Subcutaneous abdominal adipose tissue (tissue), 5 donors: ENCODE results near the gene KRTAP22-1.

Experiments
- H3K27ac ChIP-seq: one replicate; pipeline ENCODE4 v1.7.0; 2013; ENCODE audit warnings: low read depth, mild to moderate bottlenecking, inconsistent platforms, low read length, moderate library complexity
- H3K27me3 ChIP-seq, 5 donors: one replicate each; pipeline ENCODE4 v1.7.0; 2013; ENCODE audit warnings: low read length in 5 of 5, inconsistent platforms in 1 of 5; ENCODE audit not compliant: control insufficient read depth in 5 of 5, insufficient read depth in 4 of 5
- H3K36me3 ChIP-seq, 5 donors: one replicate each; pipeline ENCODE4 v1.7.0; 2013; ENCODE audit warnings: low read length in 5 of 5; ENCODE audit not compliant: control insufficient read depth in 5 of 5, insufficient read depth in 5 of 5
- H3K4me1 ChIP-seq, 5 donors: one replicate each; pipeline ENCODE4 v1.7.0; 2013; ENCODE audit warnings: low read length in 5 of 5, mild to moderate bottlenecking in 3 of 5, moderate library complexity in 1 of 5; ENCODE audit not compliant: control insufficient read depth in 5 of 5, insufficient read depth in 5 of 5
- H3K4me3 ChIP-seq, 5 donors: one replicate each; pipeline ENCODE4 v1.7.0; 2013; ENCODE audit warnings: low read length in 5 of 5, low read depth in 1 of 5
- H3K9ac ChIP-seq, 5 donors: one replicate each; pipeline ENCODE4 v1.7.0; 2013; ENCODE audit warnings: low read length in 5 of 5, mild to moderate bottlenecking in 4 of 5, moderate library complexity in 3 of 5
- H3K9me3 ChIP-seq, 5 donors: one replicate each; pipeline ENCODE4 v1.7.0; 2013; ENCODE audit warnings: low read length in 5 of 5; ENCODE audit not compliant: control insufficient read depth in 5 of 5
- donor health status: healthy.
- donor health status: healthy.
- donor health status: healthy.
- donor health status: healthy.
- donor health status: healthy.

KRTAP22-1 gene

DNA sequence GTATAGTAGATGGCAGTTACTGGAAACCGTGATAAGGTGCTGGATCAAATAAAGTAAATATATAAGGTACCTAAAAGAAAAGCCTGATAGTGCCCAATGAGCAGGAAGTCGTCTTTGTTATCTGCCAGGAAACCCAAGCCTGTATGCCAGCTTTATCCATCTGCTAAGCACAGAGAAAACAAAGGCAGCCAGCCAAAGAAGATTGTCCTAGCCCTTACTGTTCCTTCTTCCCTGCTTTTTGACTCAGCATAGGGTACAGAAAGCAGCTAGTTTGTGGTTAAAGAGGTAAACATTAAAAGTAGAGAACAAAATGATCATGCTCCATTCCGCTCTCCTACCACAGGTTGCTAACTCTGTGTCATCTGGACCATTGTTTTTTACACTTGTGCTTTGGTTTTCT is 20.8 kb upstream of the KRTAP22-1 start:
- H3K27me3 ChIP-seq = no peaks in the 10 kb centered on the region
- no peak overlapping the region for H3K27ac ChIP-seq
- no peaks in the 10 kb centered on the region for H3K4me1 ChIP-seq
- H3K36me3 ChIP-seq = no peaks in the 10 kb centered on the region
- peaks cover 0 to 4% (median 0%) of the 10 kb centered on the region in 5 donors for H3K9me3 ChIP-seq
- H3K4me3 ChIP-seq = no peak overlapping the region
- H3K9ac ChIP-seq = no peak overlapping the region

DNA sequence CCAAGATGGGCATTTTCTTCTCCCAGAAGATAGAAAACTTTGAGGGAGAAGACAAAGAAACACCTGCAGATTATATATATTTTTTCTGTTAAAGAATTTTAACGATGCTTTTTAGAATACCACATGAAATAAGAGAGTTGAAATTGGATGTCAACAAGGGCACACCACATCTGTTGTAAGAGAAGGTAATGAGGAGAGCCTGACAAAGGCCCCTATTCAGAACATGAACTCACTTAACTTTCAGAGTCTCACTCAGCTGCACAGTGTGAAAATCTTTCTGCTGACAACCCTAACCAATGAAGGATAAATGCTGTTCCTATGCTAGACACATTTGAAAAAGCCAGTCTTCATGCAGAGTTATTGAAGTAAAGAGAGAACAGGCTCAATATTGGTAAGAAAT is 18.0 kb upstream of the KRTAP22-1 start:
- Histone ChIP-seq H3K4me1 (no peaks in the 10 kb centered on the region), H3K9me3 (peaks cover 0 to 4% (median 0%) of the 10 kb centered on the region in 5 donors), H3K9ac (no peak overlapping the region)

DNA sequence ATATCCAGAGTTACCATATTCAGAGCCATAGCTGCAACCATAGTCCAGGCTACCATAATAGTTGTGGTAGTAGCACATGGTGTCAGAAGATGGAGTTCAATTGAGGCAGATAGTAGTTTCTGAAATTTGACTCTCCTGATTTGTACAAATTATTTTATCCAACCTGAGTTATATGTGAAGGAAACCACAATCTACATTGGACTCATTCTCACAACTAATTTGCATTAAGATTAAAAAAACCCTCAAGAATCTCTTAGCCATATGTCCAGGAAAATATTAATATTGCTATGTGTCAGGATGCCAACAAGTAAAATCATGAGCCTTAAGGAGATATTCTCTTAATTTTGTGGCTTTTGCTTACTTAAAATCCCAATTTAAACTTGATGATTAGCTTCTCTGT is 10.6 kb upstream of the KRTAP22-1 start, which contains the start of gene KRTAP22-2:
Gene KRTAP22-2, minus strand, starts transcription at position 101 of the 400 bp plus-strand sequence.
- no peaks in the 10 kb centered on the region for H3K27me3 ChIP-seq
- H3K27ac ChIP-seq = no peak within 1 kb of the TSS

More for the DNA sequence above, 18.0 kb upstream of the KRTAP22-1 start:
- Histone ChIP-seq H3K27me3 (no peaks in the 10 kb centered on the region), H3K27ac (no peak overlapping the region), H3K36me3 (no peaks in the 10 kb centered on the region), H3K4me3 (no peak overlapping the region)

DNA sequence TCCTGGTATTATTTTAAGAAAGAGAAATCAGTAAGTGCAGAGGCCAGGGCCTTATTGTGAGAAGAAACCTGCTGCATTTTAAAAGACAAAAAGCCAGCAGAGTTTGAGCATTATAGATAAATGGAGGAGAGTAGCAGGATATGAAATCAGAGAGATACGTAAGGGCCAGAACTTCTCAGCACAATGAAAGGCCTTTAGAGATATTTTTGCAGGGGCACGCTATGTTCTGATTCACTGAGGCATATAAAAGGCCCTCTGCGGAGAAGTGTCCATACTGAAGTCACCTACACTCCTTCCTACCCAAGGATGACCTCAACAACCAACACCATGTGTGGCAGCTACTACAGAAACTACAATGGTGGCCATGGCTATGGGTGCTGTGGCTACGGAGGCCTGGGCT is 8.7 kb upstream of the KRTAP22-1 start, which contains the start of gene KRTAP6-3:
Gene KRTAP6-3, plus strand, starts transcription at position 301 of the 400 bp plus-strand sequence. Its CDS starts 6 bp downstream, at position 307.
- H3K4me1 ChIP-seq = no peaks in the 10 kb centered on the region
- H3K36me3 ChIP-seq = no peaks in the 10 kb centered on the region
- no peaks in the 10 kb centered on the region for H3K9me3 ChIP-seq

More for the DNA sequence above, 10.6 kb upstream of the KRTAP22-1 start, which contains the start of gene KRTAP22-2:
- Histone ChIP-seq H3K9me3 (peaks cover 0 to 2% (median 0%) of the 10 kb centered on the region in 5 donors), H3K36me3 (no peaks in the 10 kb centered on the region), H3K4me1 (no peaks in the 10 kb centered on the region), H3K4me3 (no peak within 1 kb of the TSS), H3K9ac (no peak within 1 kb of the TSS)

DNA sequence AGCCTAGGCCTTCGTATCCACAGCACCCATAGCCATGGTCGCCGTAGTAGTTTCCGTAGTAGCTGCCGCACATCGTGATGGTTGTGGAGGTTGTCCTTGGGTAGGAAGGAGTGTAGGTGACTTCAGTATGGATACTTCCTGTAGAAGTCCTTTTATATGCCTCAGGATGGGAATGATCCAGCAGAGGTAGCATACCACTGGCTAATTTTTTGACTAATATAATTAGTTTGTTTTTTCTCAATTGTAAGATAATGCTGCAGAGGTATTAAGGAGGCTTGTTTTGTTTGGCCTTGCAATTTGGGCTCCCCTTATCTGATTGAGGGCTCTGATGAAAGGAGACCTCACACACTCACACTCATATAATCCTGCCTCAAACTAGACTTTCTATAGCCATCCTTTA is 2.1 kb upstream of the KRTAP22-1 start, which contains the start of gene KRTAP6-2:
Gene KRTAP6-2, minus strand, starts transcription at position 101 of the 400 bp plus-strand sequence. Its CDS starts 28 bp downstream, at position 73.
- no peaks in the 10 kb centered on the region for H3K27me3 ChIP-seq
- H3K4me3 ChIP-seq = no peak within 1 kb of the TSS
- H3K9ac ChIP-seq = no peak within 1 kb of the TSS
- peaks cover 0 to 3% (median 0%) of the 10 kb centered on the region in 5 donors for H3K9me3 ChIP-seq
- no peaks in the 10 kb centered on the region for H3K4me1 ChIP-seq
- H3K36me3 ChIP-seq = no peaks in the 10 kb centered on the region
- no peak within 1 kb of the TSS for H3K27ac ChIP-seq

More for the DNA sequence above, 8.7 kb upstream of the KRTAP22-1 start, which contains the start of gene KRTAP6-3:
- Histone ChIP-seq H3K4me3 (no peak within 1 kb of the TSS), H3K27ac (no peak within 1 kb of the TSS), H3K27me3 (no peaks in the 10 kb centered on the region), H3K9ac (no peak within 1 kb of the TSS)

DNA sequence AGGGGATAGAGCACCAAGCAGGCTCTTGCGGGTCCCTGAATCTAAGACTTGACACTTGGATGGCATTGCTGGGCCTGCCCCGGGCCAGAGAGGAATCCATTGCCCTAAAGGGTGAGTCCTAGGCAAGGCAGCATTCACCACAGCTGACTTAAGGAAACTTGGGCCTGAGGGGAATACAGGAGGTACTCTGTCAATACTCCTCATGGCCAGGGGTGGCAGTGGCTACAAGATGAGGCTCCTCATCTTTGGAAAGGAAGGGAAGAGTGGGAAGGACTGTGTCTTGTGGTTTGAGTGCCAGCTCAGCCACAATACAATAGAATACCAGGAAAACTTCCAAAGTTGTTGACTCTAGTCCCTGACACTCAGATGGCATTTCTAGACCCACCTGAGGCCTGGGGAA is 5.1 kb downstream of the KRTAP22-1 start:
- no peaks in the 10 kb centered on the region for H3K36me3 ChIP-seq
- peaks cover 0 to 3% (median 0%) of the 10 kb centered on the region in 5 donors for H3K9me3 ChIP-seq
- no peak overlapping the region for H3K9ac ChIP-seq
- H3K27me3 ChIP-seq = no peaks in the 10 kb centered on the region
- H3K4me3 ChIP-seq = no peak overlapping the region
- no peak overlapping the region for H3K27ac ChIP-seq
- no peaks in the 10 kb centered on the region for H3K4me1 ChIP-seq

DNA sequence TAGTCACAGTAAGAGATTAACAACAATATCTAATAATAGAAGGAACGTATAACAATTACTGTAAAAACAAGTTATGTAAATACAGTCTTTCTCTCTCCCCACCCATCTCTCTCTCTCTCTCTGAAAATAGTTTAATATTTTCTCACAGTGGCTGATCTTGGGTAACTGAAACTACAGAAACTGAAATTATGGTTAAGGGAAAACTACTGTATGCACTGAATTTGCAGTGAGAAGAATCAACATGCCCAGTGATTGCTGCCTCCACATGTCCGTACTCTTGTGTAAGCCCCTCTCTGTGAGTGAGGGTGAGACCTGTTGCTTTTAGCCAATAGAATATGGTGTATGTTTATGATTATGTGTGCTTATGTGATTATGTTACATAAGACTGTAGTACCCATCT is 11.2 kb downstream of the KRTAP22-1 start:
- Histone ChIP-seq H3K27me3 (no peaks in the 10 kb centered on the region), H3K36me3 (no peaks in the 10 kb centered on the region), H3K4me3 (no peak overlapping the region)

DNA sequence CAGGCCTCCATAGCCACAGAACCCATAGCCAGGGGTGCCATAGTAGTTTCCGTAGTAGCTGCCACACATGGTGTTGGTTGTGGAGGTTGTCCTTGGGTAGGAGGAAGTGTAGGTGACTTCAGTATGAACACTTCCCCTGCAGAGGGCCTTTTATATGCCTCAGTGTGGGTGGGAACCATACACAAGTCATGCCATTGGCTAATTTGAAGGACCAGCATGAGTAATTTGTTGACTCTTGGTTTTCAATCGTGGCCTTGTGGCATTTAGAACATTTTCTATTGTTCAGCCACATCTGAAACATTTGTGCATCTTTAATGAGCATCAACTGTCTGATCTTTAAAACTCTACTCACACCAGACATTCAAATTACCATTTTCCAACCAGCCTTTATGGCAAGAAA is 12.9 kb downstream of the KRTAP22-1 start, which contains the start of gene KRTAP6-1:
Gene KRTAP6-1, minus strand, starts transcription at position 95 of the 400 bp plus-strand sequence. Its CDS starts 26 bp downstream, at position 69.
- H3K4me1 ChIP-seq = no peaks in the 10 kb centered on the region
- no peaks in the 10 kb centered on the region for H3K36me3 ChIP-seq
- H3K4me3 ChIP-seq = no peak within 1 kb of the TSS
- no peak within 1 kb of the TSS for H3K27ac ChIP-seq
- H3K9me3 ChIP-seq = peaks cover 0 to 3% (median 0%) of the 10 kb centered on the region in 5 donors
- no peaks in the 10 kb centered on the region for H3K27me3 ChIP-seq
- no peak within 1 kb of the TSS for H3K9ac ChIP-seq

More for the DNA sequence above, 11.2 kb downstream of the KRTAP22-1 start:
- peaks cover 0 to 3% (median 0%) of the 10 kb centered on the region in 5 donors for H3K9me3 ChIP-seq
- H3K4me1 ChIP-seq = no peaks in the 10 kb centered on the region
- no peak overlapping the region for H3K27ac ChIP-seq
- no peak overlapping the region for H3K9ac ChIP-seq

DNA sequence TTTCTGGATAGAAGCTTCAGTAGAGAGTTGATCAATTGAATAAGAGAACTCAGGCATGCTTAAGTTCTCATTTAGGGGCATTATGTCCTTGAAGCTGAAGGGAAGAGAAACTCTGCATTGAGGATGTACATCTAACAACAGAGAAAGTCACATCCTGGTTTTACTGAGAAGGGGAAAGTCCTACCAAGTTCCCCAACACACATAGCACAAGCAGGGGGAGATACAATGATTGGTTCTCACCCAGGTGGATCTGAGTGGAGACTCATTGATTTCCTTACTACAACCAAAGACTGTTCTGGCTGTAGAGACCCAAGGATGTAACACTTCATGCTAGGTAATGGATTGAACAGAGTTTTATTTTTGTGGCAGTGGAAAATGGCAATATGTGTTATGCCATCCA is 14.3 kb downstream of the KRTAP22-1 start:
- no peak overlapping the region for H3K27ac ChIP-seq
- no peaks in the 10 kb centered on the region for H3K27me3 ChIP-seq
- no peaks in the 10 kb centered on the region for H3K4me1 ChIP-seq
- peaks cover 0 to 3% (median 0%) of the 10 kb centered on the region in 5 donors for H3K9me3 ChIP-seq
- H3K9ac ChIP-seq = no peak overlapping the region
- H3K36me3 ChIP-seq = no peaks in the 10 kb centered on the region
- H3K4me3 ChIP-seq = no peak overlapping the region

DNA sequence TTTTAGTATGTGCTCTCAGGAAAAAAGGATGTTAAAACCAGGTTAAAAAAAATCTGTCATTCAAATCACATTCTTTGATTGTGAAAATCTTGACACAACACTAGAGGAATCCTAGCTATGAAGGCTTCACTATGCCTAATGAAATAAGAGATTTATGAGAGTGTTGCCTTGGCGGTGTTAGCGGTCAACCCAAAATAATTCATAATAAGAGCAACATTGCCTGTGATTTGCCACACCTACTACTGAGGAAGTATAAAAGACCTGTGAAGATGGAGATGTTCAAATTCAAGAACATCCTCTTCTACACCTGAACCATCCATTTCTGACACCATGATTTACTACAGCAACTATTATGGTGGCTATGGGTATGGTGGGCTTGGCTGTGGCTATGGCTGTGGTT is 15.2 kb downstream of the KRTAP22-1 start, which contains the start of gene KRTAP20-1:
Gene KRTAP20-1, plus strand, starts transcription at position 301 of the 400 bp plus-strand sequence. Its CDS starts 30 bp downstream, at position 331.
- H3K9me3 ChIP-seq = peaks cover 0 to under 1% (median 0%) of the 10 kb centered on the region in 5 donors
- H3K27ac ChIP-seq = no peak within 1 kb of the TSS
- H3K4me1 ChIP-seq = no peaks in the 10 kb centered on the region
- no peaks in the 10 kb centered on the region for H3K27me3 ChIP-seq
- no peak within 1 kb of the TSS for H3K9ac ChIP-seq
- no peaks in the 10 kb centered on the region for H3K36me3 ChIP-seq
- no peak within 1 kb of the TSS for H3K4me3 ChIP-seq
